ENCODE data around the gene BGN. TPM values are rescaled to one million over a fixed set of nuclear protein-coding genes. Genes with fewer than 3 reads are reported as not detected.

BGN gene
- total RNA-seq, 1 donor from 2014 or later = 0.98 TPM

DNA sequence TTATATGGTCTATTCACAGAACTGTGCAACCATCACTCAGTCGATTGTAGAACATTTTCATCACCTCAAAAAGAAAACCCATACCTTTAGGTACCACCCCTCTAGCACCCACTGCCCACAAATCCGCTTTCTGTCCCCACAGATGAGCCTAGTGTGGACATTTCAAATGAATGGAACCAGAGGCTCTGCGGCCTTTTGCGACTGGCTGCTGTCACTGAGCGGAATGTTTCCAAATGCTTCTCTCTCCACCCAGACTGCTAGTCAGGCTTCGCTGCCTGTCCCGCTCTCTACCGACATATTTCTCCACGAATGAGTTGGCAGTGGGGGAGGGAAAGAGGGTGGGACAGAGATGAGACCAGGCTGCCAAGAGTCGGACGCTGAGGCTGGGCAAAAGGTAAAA is 1.7 kb upstream of the BGN start:
- Mint-ChIP-seq H3K9me3 (ENCODE audit: low read depth) (no peaks in the 10 kb centered on the region), H3K27ac (no peak overlapping the region), H3K36me3 (ENCODE audit: insufficient read depth) (no peaks in the 10 kb centered on the region), H3K27me3 (no peaks in the 10 kb centered on the region), H3K4me1 (ENCODE audit: low read depth) (no peaks in the 10 kb centered on the region), H3K4me3 (ENCODE audit: low read depth) (no peak overlapping the region)
- no peak for DNase-seq (ENCODE audit: low spot score, unreplicated experiment)
- TF ChIP-seq CTCF (IDR thresholded peaks at IDR 0.05; ENCODE audit: unreplicated experiment) = no peak

DNA sequence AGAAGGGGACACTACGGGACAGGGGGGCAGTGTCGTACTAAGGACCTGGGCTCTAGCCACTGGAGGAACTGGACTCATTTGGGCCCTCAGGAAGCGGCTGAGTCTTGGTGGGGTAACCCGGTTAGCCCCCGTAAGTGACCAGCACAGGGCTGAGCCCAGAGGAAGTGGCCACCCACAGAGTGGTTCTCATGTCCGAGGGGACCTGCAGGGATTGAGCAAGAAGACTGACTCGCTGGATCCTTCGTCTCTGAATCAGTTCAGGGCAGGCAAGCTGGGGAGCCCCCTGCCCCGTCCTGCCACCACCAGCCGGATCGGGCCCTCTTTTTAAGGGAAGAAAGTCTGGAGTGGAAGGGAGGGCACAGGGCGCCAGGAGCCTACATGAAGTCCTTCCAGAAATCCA is 719 bp upstream of the BGN start:
- TF ChIP-seq CTCF (IDR thresholded peaks at IDR 0.05; ENCODE audit: unreplicated experiment) = no peak
- Mint-ChIP-seq H3K27ac (no peak overlapping the region), H3K27me3 (no peaks in the 10 kb centered on the region), H3K9me3 (ENCODE audit: low read depth) (no peaks in the 10 kb centered on the region), H3K36me3 (ENCODE audit: insufficient read depth) (no peaks in the 10 kb centered on the region), H3K4me1 (ENCODE audit: low read depth) (no peaks in the 10 kb centered on the region), H3K4me3 (ENCODE audit: low read depth) (no peak overlapping the region)
- DNase-seq (ENCODE audit: low spot score, unreplicated experiment) = no peak

GRCh38 chrX:153495362-153495751 is 577 bp downstream of the BGN start:
- H3K4me3 Mint-ChIP-seq (ENCODE audit: low read depth) = no peak overlapping the region
- no peak overlapping the region for H3K27ac Mint-ChIP-seq
- no peak for DNase-seq (ENCODE audit: low spot score, unreplicated experiment)
- no peaks in the 10 kb centered on the region for H3K27me3 Mint-ChIP-seq
- H3K9me3 Mint-ChIP-seq (ENCODE audit: low read depth) = peaks cover under 1% of the 10 kb centered on the region
- H3K36me3 Mint-ChIP-seq (ENCODE audit: insufficient read depth) = no peaks in the 10 kb centered on the region
- peak; percentile 3 for TF ChIP-seq CTCF (IDR thresholded peaks at IDR 0.05; ENCODE audit: unreplicated experiment)
- H3K4me1 Mint-ChIP-seq (ENCODE audit: low read depth) = no peaks in the 10 kb centered on the region

- H3K4me3 Mint-ChIP-seq (ENCODE audit: low read depth) = no peak overlapping the region
- no peak overlapping the region for H3K27ac Mint-ChIP-seq
- H3K27me3 Mint-ChIP-seq = no peaks in the 10 kb centered on the region
- TF ChIP-seq CTCF (IDR thresholded peaks at IDR 0.05; ENCODE audit: unreplicated experiment) = no peak
- DNase-seq (ENCODE audit: low spot score, unreplicated experiment) = no peak
- H3K36me3 Mint-ChIP-seq (ENCODE audit: insufficient read depth) = peaks cover 5% of the 10 kb centered on the region
- H3K9me3 Mint-ChIP-seq (ENCODE audit: low read depth) = peaks cover 7% of the 10 kb centered on the region
- no peaks in the 10 kb centered on the region for H3K4me1 Mint-ChIP-seq (ENCODE audit: low read depth)
These were observed 1.3 kb downstream of the BGN start for GRCh38 chrX:153495903-153496589.

GRCh38 chrX:153496590-153496959 is 1.8 kb downstream of the BGN start:
- H3K36me3 Mint-ChIP-seq (ENCODE audit: insufficient read depth) = peaks cover 5% of the 10 kb centered on the region
- H3K4me3 Mint-ChIP-seq (ENCODE audit: low read depth) = no peak overlapping the region
- H3K27me3 Mint-ChIP-seq = no peaks in the 10 kb centered on the region
- DNase-seq (ENCODE audit: low spot score, unreplicated experiment) = no peak
- no peaks in the 10 kb centered on the region for H3K4me1 Mint-ChIP-seq (ENCODE audit: low read depth)
- no peak for TF ChIP-seq CTCF (IDR thresholded peaks at IDR 0.05; ENCODE audit: unreplicated experiment)
- H3K9me3 Mint-ChIP-seq (ENCODE audit: low read depth) = peaks cover 8% of the 10 kb centered on the region
- no peak overlapping the region for H3K27ac Mint-ChIP-seq

All from progenitor cell of endocrine pancreas (in vitro differentiated cells).